B cell (primary cell): ENCODE data around the gene ATP6V0A1. TPM values are rescaled to one million over a fixed set of nuclear protein-coding genes. Genes with fewer than 3 reads are reported as not detected.

Source experiments
- ATAC-seq: fragments of 200-7000 bp; cut with Tn5 transposase; one replicate; pipeline ENCODE4 v1.10.0; 2021; ENCODE audit warnings: low read depth, mild to moderate bottlenecking, moderate number of reproducible peaks, moderate library complexity
- CTCF ChIA-PET: fragments of 350-600 bp; sonication (Branson Sonifier 250); formaldehyde crosslinking; loops from one replicate; lab custom pipeline; 2021; ENCODE audit warnings: antibody characterized with exemption, inconsistent platforms; lab: Charles Lee
- POLR2A ChIA-PET: fragments of 350-600 bp; sonication (Branson Sonifier 250); formaldehyde crosslinking; loops from one replicate; lab custom pipeline; 2021; ENCODE audit warnings: antibody characterized with exemption; lab: Charles Lee
- DNase-seq: peaks from one replicate; pipeline ENCODE4 v3.0.0; 2013
- H2AFZ ChIP-seq: 2 replicates; pipeline ENCODE4 v1.6.1; 2012; ENCODE audit warnings: mild to moderate bottlenecking, low read depth, low read length; ENCODE audit not compliant: insufficient read depth, poor library complexity, severe bottlenecking
- H3K27ac ChIP-seq, 2 donors: 1 replicate in 1 of 2; 2 replicates in 1 of 2; pipeline ENCODE4 v1.5.1; 2012 to 2013; ENCODE audit warnings: low read length in 2 of 2, mild to moderate bottlenecking in 2 of 2, moderate library complexity in 1 of 2
- H3K27me3 ChIP-seq, 4 experiments: fragments of 200-600 bp in 1 of 4; sonication (generic) in 1 of 4; replicated peaks in 1 of 4; 1 replicate in 2 of 4; 2 replicates in 2 of 4; pipeline versions ENCODE4 v1.6.1 to v1.7.0; 2013 to 2016; ENCODE audit warnings: low read length in 3 of 4, mild to moderate bottlenecking in 2 of 4, mixed read lengths in 1 of 4, moderate library complexity in 1 of 4; ENCODE audit not compliant: insufficient read depth in 4 of 4, control insufficient read depth in 3 of 4; ENCODE audit errors: control extremely low read depth in 1 of 4
- H3K36me3 ChIP-seq, 2 experiments: replicated peaks in 1 of 2; 1 replicate in 1 of 2; 2 replicates in 1 of 2; pipeline versions ENCODE4 v1.6.1 to v1.7.1; 2013; ENCODE audit warnings: low read length in 1 of 2; ENCODE audit not compliant: insufficient read depth in 2 of 2, control insufficient read depth in 1 of 2; ENCODE audit errors: control extremely low read depth in 1 of 2, extremely low read depth in 1 of 2
- H3K4me1 ChIP-seq, 2 donors: fragments of 200-600 bp in 1 of 2; sonication (generic) in 1 of 2; 1 replicate in 1 of 2; 2 replicates in 1 of 2; pipeline versions ENCODE4 v1.5.1 to v1.6.1; 2013 to 2017; ENCODE audit warnings: low read length in 2 of 2; ENCODE audit not compliant: control insufficient read depth in 2 of 2, insufficient read depth in 2 of 2
- H3K4me2 ChIP-seq: replicated peaks from 2 replicates; pipeline ENCODE3; 2012; ENCODE audit warnings: mild to moderate bottlenecking, low read depth, low read length; ENCODE audit not compliant: poor library complexity, severe bottlenecking
- H3K4me3 ChIP-seq, 5 experiments: fragments of 200-600 bp in 1 of 5; sonication (generic) in 1 of 5; 1 replicate in 3 of 5; 2 replicates in 2 of 5; pipeline versions ENCODE4 v1.5.1 to v1.7.0; 2011 to 2016; ENCODE audit warnings: low read length in 4 of 5, mild to moderate bottlenecking in 4 of 5, low read depth in 2 of 5, control low read depth in 1 of 5, moderate library complexity in 1 of 5; ENCODE audit not compliant: insufficient read depth in 1 of 5; ENCODE audit errors: control extremely low read depth in 1 of 5, extremely low read depth in 1 of 5
- H3K79me2 ChIP-seq: fragments of 200-600 bp; sonication (generic); one replicate; pipeline ENCODE4 v1.6.0; 2016; ENCODE audit warnings: low read length; ENCODE audit not compliant: control insufficient read depth, insufficient read depth
- H3K9ac ChIP-seq: fragments of 200-600 bp; sonication (generic); 2 replicates; pipeline ENCODE4 v1.6.1; 2017; ENCODE audit warnings: mild to moderate bottlenecking, low read length, moderate library complexity
- H3K9me3 ChIP-seq, 3 donors: one replicate each; pipeline versions ENCODE4 v1.6.1 to v1.7.1; 2013; ENCODE audit warnings: low read length in 2 of 3; ENCODE audit not compliant: control insufficient read depth in 2 of 3, insufficient read depth in 1 of 3; ENCODE audit errors: control extremely low read depth in 1 of 3
- H4K20me1 ChIP-seq: 2 replicates; pipeline ENCODE4 v1.6.0; 2012; ENCODE audit warnings: mild to moderate bottlenecking, low read length; ENCODE audit not compliant: insufficient read depth, control insufficient read depth, poor library complexity, severe bottlenecking
- H3K27ac Mint-ChIP-seq: one replicate; pipeline ENCODE4 v1.8.0; 2021; ENCODE audit warnings: mixed read lengths
- H3K27me3 Mint-ChIP-seq: one replicate; pipeline ENCODE4 v1.8.0; 2021; ENCODE audit warnings: mixed read lengths
- H3K4me1 Mint-ChIP-seq: one replicate; pipeline ENCODE4 v1.8.0; 2021; ENCODE audit warnings: mixed read lengths
- H3K4me3 Mint-ChIP-seq: one replicate; pipeline ENCODE4 v1.8.0; 2021; ENCODE audit warnings: mixed read lengths
- H3K9me3 Mint-ChIP-seq: one replicate; pipeline ENCODE4 v1.8.0; 2022; ENCODE audit warnings: mixed read lengths; ENCODE audit not compliant: insufficient read depth
- EZH2 ChIP-seq: IDR thresholded peaks from 2 replicates; pipeline ENCODE4 v1.6.1; 2012; ENCODE audit warnings: borderline replicate concordance, low read depth, mild to moderate bottlenecking, moderate library complexity, low read length; ENCODE audit not compliant: insufficient read depth, poor library complexity, severe bottlenecking
- WGBS: methylation state at CpG from one replicate; pipeline ENCODE4 v1.1.5; 2013; ENCODE audit warnings: missing lambda C conversion rate; ENCODE audit not compliant: insufficient coverage; 5-methylcytosine and 5-hydroxymethylcytosine counted together
- intact Hi-C: fragments of 100-400 bp; cut with micrococcal nuclease; formaldehyde crosslinking; loops from one replicate; pipeline ENCODE4 v1.10.0; 2022
- polyA plus RNA-seq: library from polyadenylated mRNA; depleted of rRNA; stranded (reverse); fragments of >200 nt; gene quantifications from 2 replicates; pipeline ENCODE4 v1.2.3, GENCODE V29; 2012
- total RNA-seq, 2 donors: library from RNA; stranded (reverse); fragments of 120-200 nt in 1 of 2; gene quantifications; 1 replicate in 1 of 2; 2 replicates in 1 of 2; pipeline versions ENCODE4 v1.2.3 to v1.2.4, GENCODE V29; 2013 to 2022
- TF ChIP-seq, protein P1 (sequence below): fragments of 200-600 bp; IDR thresholded peaks from one replicate; pipeline ENCODE4 v1.8.0; 2022; ENCODE audit warnings: antibody characterized with exemption, mild to moderate bottlenecking

ATP6V0A1 gene
- total and polyA plus RNA-seq, 2 donors (not counting 1 experiment from before 2014, with no cell fraction given): 59.1 to 90.9 TPM

- H3K27ac Mint-ChIP-seq: peak overlapping the region; percentile 90
- peaks cover 74 to 88% of the 10 kb centered on the region in 2 donors for H3K4me1 ChIP-seq
- peaks cover 76% of the 10 kb centered on the region for H3K4me1 Mint-ChIP-seq
- peak; percentile 81 for DNase-seq
- peaks cover 27% of the 10 kb centered on the region for H3K79me2 ChIP-seq
- no peak for TF ChIP-seq EZH2
- TF ChIP-seq, protein P1, sequence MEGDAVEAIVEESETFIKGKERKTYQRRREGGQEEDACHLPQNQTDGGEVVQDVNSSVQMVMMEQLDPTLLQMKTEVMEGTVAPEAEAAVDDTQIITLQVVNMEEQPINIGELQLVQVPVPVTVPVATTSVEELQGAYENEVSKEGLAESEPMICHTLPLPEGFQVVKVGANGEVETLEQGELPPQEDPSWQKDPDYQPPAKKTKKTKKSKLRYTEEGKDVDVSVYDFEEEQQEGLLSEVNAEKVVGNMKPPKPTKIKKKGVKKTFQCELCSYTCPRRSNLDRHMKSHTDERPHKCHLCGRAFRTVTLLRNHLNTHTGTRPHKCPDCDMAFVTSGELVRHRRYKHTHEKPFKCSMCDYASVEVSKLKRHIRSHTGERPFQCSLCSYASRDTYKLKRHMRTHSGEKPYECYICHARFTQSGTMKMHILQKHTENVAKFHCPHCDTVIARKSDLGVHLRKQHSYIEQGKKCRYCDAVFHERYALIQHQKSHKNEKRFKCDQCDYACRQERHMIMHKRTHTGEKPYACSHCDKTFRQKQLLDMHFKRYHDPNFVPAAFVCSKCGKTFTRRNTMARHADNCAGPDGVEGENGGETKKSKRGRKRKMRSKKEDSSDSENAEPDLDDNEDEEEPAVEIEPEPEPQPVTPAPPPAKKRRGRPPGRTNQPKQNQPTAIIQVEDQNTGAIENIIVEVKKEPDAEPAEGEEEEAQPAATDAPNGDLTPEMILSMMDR: no peak
- H3K4me3 ChIP-seq: peak overlapping the region; percentile 16 to 63 (median 40)
- H3K4me2 ChIP-seq: peak overlapping the region; percentile 84
- H2AFZ ChIP-seq: peak overlapping the region; percentile 24
- intact Hi-C loops: loop anchor here (1.0 to 5.0 kb wide), 2 partner anchors 67 to 274 kb away; partner anchors contain the start of gene KCNH4
- H3K9me3 Mint-ChIP-seq: no peaks in the 10 kb centered on the region
- peaks cover 0 to 12% of the 10 kb centered on the region in 2 experiments for H3K36me3 ChIP-seq
- peak overlapping the region; percentile 52 for H3K9ac ChIP-seq
- H3K4me3 Mint-ChIP-seq: peak overlapping the region; percentile 87
- ChIA-PET CTCF (interaction anchor here (0.7 to 1.9 kb wide), 11 partner anchors 16 to 134 kb away, joined by 3 to 8 read pairs (median 3); no protein-coding TSS in a partner anchor), POLR2A (interaction anchor here (0.5 to 1.0 kb wide), 3 partner anchors 19 to 859 kb away, joined by 3 to 5 read pairs (median 3); no protein-coding TSS in a partner anchor)
- 0% methylated on average over 1 of the region's 5 CpGs for WGBS
- peak; percentile 19 for ATAC-seq
- H3K27me3 Mint-ChIP-seq: no peaks in the 10 kb centered on the region
- H3K9me3 ChIP-seq: no peaks in the 10 kb centered on the region
- peaks cover 18% of the 10 kb centered on the region for H4K20me1 ChIP-seq
- no peaks in the 10 kb centered on the region for H3K27me3 ChIP-seq
- peak overlapping the region; percentile 78 to 84 for H3K27ac ChIP-seq
These were observed 2.2 kb upstream of the ATP6V0A1 start for GRCh38 chr17:42456223-42457106.
